Kasumi-1 (cell line): Measurements from ENCODE around the gene PUM2.
A peak's percentile ranks its signal among the peaks of the same experiment; 100 is the strongest.
"Not testable (repeated sequence)": the region's sequence is repeated elsewhere in the genome, so short reads cannot be mapped to it uniquely, and the experiment has no call there.

Experiments used
- DNase-seq, 2 experiments: peaks; one replicate each; lab custom pipeline; 2025; lab: John Stamatoyannopoulos, UW

The PUM2 gene, protein sequence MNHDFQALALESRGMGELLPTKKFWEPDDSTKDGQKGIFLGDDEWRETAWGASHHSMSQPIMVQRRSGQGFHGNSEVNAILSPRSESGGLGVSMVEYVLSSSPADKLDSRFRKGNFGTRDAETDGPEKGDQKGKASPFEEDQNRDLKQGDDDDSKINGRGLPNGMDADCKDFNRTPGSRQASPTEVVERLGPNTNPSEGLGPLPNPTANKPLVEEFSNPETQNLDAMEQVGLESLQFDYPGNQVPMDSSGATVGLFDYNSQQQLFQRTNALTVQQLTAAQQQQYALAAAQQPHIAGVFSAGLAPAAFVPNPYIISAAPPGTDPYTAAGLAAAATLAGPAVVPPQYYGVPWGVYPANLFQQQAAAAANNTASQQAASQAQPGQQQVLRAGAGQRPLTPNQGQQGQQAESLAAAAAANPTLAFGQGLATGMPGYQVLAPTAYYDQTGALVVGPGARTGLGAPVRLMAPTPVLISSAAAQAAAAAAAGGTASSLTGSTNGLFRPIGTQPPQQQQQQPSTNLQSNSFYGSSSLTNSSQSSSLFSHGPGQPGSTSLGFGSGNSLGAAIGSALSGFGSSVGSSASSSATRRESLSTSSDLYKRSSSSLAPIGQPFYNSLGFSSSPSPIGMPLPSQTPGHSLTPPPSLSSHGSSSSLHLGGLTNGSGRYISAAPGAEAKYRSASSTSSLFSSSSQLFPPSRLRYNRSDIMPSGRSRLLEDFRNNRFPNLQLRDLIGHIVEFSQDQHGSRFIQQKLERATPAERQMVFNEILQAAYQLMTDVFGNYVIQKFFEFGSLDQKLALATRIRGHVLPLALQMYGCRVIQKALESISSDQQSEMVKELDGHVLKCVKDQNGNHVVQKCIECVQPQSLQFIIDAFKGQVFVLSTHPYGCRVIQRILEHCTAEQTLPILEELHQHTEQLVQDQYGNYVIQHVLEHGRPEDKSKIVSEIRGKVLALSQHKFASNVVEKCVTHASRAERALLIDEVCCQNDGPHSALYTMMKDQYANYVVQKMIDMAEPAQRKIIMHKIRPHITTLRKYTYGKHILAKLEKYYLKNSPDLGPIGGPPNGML

GRCh38 chr2:20350753-20351554, at the start of gene PUM2:
PUM2 (minus strand) TSS chr2:20350844; CDS start chr2:20327360, 23,484 bp downstream.
- peak; percentile 92 to 93 for DNase-seq

DNA sequence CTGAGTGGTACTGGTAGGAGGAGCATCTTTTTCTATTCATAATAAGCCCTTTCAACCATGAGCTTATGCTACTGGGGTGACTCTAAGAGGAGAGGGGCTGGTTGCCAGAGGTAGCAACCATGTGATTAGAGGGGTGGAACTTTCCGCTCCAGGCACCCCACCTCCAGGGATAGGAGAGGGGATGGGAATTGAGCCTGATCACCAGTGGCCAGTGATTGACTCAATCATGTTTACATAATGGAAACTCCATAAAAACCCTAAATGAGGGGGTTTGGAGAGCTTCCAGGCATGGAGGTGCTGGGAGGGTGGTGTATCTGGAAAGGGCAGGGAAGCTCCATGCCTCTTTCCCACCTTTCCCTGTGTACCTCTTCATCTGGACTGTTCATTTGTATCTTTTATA, 49.7 kb upstream of the PUM2 start:
- DNase-seq, result no peak

DNA sequence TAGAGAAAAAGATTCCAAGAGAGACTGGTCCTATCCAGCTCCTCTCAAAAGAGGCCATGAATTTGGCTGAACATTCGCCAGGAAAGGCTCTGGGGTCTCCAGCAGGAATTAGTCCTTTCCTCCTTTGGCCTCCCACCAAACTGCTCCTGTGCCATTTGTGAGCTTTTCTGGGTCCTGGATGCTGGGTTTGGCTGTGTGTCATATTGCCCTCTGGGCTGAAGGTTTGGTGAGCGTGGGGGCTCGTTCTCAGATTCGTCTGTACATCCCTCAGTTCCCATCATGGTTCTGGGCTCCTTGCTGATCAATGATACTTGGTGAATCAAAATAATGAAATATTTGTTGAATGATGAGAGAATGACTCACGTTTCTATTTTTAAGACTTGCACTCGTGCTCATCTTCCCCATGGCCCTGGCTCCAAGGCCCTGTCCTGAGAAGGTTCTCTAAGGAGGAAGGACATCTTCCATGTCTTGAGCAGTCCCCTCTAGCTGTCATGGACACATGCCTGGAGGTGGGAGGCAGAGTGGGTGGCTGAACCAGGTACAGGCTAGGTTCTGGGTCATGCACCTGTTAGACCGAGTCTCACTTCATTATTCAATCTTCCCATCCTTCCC, 48.4 kb upstream of the PUM2 start:
- no peak for DNase-seq

GRCh38 chr2:20397811-20398447, 47.3 kb upstream of the PUM2 start:
- no peak for DNase-seq

- DNase-seq, result no peak
These were observed 45.8 kb upstream of the PUM2 start for GRCh38 chr2:20396356-20397000.

DNA sequence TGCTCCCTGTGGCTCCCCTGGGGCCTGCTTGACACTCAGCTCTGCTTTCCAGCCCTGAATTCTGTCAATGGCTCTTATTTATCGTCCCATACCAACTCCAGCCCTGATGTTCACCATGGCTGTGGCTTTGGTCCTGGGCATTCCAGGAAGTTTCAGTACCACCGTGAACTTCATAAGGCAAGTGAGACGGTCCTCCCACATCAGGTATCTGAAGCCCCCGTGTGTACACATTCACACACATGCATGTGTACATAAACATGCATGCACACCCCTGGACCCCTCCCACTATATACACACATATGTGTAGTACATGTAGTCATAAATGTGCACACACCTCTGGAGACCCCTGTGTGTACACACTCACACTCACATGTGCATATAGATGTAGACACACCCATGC, 43.3 kb upstream of the PUM2 start:
- DNase-seq, result no peak

DNA sequence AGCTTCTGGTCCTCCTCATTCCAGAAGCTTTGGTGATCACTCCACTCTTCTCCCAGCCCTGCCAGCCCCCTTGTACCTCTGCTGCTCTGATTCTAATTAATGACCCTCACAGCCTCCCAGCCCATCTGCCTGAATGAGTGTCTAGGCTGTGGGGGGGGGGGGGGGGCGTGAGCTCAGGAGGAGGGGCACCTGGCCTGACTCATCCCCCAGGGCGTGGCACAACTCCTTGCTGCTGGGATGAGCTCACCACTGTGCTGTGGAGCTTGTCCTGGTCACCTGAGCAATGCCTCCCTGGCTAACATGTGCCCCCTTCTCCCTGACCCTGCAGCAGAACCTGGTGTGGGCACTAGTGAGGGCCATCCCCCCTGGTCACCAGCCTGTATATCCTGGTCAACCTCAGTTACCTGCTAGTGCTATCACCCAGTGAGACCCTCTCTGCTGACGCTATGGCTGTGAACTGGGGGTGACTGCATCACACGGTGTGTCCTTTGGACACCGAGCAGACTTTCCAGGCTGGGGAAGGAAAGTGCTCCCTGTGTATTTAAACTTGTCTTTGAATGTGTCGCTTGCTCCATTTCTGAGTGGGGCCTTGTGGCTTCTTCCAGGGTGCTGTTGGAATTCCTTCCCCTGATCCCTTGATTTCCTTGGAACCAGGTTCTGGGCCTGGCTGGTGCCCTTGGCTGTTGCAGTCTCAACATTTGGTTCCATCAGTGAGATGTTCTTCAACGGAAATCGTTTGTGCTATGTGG, 41.5 kb upstream of the PUM2 start:
- no peak for DNase-seq

DNA sequence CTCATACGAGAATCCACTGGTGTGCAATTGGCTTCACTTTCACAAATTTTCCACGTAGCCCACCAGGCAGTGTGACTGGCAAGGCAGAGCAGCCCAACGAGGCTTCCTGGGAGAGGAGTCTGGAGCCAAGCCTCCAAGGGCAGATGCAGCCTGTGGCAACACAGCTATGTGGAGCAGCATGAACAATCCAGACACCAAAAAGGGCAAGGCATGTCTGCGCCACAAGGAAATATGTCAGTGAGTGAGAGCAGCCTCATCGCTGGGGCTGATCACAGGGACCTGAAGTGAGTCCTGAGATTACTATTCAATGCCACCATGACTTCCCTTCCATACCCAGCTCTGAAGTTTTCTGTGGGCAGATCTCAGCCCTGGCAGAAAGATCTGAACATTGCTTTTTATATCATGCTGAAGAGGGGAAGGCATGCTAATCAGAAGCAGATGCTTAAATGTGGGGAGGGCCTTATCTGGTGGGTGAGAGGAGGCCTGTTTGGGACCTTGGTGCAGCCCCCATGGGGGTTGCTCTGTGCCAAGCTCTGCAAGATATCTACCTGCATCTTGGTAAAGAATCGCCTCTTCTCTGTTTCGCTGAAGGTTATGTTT, 40.0 kb upstream of the PUM2 start:
- DNase-seq, result no peak

DNA sequence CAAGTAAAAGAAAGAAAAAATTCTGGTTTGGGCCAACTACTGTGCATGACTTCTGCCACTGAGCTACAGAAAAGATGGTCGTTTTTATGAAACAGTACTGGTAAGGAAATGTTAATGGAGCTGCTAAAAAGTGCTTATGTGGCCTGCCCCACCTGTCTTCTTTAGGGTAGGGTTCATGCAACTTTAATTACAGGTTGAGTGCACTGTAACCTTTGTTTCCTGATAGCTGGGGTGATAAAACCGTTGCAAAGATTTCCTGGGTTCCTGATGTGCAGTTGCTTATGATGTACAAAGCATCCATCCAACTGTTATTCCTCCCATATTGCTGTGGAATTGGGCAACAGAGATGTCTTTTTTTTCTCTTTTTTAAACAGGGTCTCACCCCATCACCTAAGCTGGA, 34.3 kb upstream of the PUM2 start:
- no peak for DNase-seq

- no peak for DNase-seq
These were observed 32.5 kb upstream of the PUM2 start for GRCh38 chr2:20382965-20383810.

GRCh38 chr2:20381457-20381856, 30.8 kb upstream of the PUM2 start:
- no peak for DNase-seq

DNA sequence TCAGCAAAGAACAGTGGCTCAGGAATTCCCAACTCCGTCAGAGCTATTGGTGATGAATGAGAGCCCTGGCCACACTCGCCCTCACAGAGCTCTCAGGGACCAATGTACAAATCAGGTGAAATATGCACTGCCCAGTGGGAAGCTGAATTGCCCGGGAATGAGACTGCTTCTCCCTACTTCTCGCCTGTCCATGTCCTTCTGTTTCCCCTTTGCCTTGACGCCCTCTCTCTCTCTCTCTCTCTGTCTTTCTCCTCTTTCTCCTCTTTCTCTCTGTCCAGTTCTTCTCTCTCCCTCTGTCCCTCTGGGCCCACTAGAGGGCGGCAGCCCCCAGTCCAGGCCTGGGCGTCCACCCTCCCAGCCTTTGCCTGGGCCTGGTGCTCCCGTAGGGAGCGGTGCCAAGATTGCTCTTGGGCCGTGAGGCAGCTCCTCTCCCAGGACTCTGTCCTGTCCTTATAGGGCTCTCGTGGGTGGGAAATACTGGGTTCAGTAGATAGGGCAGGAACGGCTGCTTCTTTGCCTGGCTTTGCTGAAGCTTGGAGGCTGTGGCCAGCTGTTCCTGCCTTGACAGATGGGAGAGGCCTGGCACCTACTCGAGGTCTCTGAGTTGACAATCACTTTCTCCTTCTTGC, 28.4 kb upstream of the PUM2 start:
- no peak for DNase-seq

- DNase-seq, result no peak
These were observed 27.7 kb upstream of the PUM2 start for GRCh38 chr2:20378341-20378740.

DNA sequence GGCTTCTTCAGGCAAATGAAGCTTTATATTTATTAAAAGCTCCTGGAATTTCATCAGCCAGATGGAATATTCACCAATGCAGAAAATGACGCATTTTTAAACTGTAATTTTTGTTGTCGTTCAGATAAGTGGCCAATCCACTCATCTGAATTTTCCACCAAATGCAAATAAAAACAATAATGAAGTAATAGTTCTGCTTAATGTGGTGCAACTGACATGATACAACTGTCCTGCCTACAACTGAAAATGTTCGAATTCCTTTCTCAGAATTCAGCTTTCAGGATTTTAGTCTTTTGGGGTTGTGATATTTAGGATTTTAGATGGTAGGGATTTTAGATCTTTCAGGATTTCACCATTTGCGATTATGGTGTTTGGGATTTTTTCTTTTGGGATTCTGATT, 27.1 kb upstream of the PUM2 start:
- DNase-seq, result no peak

GRCh38 chr2:20374982-20375381, 24.3 kb upstream of the PUM2 start:
- DNase-seq, result not testable (repeated sequence)

DNA sequence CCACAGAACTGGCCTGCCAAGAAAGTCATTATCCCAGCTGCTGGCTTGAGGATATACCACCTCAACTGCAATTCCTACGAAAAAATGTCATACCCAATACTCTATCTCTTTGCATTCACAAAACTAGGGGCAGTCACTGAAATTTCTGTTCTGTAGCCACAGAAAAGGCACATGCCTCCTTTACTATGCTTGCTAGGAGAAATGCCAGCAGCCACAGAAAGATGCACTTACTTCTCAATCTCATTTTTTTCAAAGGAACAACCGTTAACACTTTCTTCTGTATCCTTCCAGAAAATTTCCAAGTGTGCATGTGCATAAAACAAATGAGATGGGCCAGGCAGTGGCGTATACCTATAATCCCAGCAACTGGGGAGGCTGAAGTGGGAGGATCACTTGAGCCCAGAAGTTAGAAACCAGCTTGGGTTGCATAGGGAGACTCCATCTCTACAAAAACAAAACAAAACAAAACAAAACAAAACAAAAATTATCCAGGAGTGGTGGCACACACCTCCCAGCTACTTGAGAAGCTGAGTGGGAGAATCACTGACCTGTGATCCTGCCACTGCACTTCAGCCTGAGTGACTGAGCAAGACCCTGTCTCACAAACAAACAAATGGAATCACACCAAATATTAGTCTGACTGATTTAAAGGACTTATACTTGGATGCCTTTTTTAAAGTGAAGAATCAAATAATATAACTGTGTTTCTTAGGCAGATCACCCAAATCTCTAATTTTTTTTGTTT, 22.4 kb upstream of the PUM2 start:
- no peak for DNase-seq
